HG03521 (cell line): ENCODE data around the gene PPP4R4.

Experiments used
- ATAC-seq: cut with Tn5 transposase; IDR thresholded peaks from one replicate; pipeline ENCODE4 v1.9.1; 2021; ENCODE audit warnings: mild to moderate bottlenecking, moderate library complexity; ENCODE audit not compliant: unreplicated experiment

The PPP4R4 gene

GRCh38 chr14:94173885-94174603 is at the start of gene PPP4R4:
Gene PPP4R4 (plus strand): TSS chr14:94174322. CDS start chr14:94174466, 144 bp downstream.
- ATAC-seq: peak; percentile 66

DNA sequence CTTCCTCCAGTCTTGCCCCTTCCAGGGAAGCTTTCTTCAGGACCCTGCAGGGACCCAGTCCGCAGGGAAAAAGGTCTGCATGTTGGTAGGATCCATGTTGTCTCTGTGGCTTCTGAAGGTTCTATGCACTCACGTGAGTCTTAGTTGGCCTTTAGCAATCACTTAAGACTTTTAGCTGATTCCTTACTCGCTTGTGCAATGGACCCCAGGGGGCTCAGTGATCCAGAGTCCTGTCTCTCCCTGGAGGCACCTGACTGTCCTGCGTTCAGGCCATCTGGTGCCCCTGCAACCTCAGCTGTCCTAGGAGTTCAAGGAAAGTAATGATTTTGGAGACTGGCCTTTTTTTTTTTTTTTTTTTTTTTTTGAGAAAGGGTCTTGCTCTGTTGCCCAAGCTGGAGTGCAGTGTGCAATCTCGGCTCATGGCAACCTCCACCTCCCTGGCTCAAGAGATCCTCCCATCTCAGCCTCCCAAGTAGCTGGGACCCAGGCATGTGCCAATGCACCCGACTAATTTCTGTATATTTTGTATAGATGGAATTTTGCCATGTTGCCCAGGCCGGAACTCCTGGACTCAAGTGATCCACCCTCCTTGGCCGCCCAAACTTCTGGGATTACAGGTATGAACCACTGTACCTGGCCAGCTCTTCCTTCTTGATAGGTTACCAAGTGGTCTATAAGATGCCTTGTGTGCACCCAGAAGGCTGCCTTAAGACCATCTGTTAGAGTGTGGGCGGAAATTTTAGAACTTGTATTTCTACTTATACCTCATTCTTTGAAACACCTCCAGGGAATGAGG is 49.3 kb upstream of the PPP4R4 start:
- no peak for ATAC-seq

DNA sequence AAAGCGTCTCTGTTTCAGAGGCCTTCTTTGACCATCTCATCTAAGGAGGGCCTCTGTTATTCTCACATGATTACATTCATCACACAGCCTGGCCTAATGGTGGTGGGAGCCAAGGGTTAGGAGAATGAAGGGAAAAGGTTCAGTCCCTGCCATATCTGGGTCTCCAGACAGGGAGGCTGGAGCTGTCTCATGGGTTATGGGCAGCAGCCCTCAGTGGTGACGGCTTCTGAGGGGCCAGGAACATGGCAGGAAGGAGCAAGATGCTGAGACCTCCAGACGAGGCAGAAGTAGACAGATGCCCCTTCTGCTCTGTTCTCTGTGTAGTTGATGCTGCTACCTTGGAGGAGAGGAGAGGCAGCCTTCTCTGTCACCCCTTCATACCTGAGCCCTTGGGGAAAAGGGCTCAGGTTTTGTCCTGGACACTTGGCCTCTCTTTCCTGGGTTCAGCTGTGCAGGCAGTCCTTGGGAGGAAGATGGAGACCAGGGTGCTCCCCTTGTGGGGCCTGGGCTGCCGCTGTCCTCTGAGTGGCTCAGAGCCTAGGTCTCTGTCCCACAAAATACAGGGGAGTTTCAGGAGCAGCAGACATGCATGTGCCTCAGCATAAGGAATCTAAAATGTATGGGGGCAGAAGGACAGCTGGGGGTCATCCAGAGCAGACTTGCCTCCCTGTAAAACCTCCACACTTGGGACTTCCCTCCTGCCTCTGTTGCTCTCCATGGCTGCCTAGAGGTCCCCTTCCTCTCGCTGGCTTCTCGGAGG is 48.3 kb upstream of the PPP4R4 start:
- no peak for ATAC-seq

- no peak for ATAC-seq
Observed at GRCh38 chr14:94126419-94126677, 47.8 kb upstream of the PPP4R4 start.

GRCh38 chr14:94126800-94127199 is 47.3 kb upstream of the PPP4R4 start:
- ATAC-seq: no peak

GRCh38 chr14:94127330-94127729 is 46.8 kb upstream of the PPP4R4 start:
- no peak for ATAC-seq

DNA sequence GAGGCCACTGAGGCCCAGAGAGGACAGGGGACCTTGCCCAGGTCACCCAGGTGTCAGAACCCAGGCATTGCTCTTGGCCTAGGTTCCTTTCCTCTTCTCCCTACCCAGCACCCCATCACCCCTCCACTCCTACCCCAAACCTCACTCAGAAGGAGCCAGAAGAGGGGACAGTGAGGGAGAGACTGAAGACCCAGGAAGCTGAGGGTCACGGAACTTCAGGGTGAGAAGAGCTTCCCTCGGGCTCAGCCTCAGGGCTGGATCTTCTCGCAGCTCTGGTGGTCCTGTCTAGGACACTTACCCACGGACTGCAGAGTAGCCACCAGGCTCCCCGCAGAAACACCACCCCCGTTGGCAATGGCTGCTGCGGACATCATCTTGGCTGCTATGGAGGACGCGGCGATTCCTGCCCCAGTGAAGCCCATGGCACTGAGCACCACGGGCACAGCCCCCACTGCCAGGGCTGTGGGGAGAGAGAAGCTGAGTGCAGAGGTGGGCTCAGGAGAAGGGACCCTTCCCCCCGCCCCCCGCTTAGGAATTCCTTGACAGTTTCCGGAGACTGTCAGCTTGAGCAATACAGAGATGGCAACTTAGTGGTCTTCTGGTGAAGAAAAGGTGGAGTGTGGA is 45.8 kb upstream of the PPP4R4 start:
- no peak for ATAC-seq

GRCh38 chr14:94129111-94129757 is 44.9 kb upstream of the PPP4R4 start, which contains the start of gene IFI27L2:
Gene IFI27L2 (minus strand): TSS chr14:94129604. CDS start chr14:94129564, 40 bp downstream.
- ATAC-seq: peak; percentile 95

DNA sequence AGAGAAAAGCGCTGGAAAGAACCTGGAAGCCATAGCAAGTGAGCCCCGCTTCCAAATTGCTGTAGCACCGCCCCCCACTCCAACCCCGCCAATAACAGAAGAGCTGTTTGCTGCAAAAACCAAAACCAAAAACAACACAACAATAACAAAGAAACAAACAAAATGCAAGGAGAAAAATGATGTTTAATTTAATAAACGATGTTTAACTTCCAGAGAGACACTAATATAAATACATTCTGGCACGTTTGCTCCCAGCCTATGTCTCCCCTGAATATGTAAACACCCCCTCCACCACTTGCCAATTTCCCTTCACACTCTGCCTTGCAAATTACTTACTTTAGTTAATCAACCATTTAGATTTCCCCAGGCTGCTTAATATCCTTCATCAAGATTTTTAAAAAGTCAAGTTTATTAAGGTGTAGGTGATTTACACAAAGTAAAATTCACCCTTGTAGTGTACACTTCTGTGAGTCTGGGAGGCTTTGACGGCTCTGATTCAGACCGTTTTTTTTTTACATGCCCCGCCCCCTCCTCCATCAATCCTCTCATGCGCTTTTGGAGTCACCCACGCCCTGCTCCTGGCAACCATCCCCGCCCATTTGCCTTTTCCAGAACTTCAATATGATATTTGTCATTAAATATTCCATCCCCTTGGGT is 44.2 kb upstream of the PPP4R4 start:
- ATAC-seq: no peak

DNA sequence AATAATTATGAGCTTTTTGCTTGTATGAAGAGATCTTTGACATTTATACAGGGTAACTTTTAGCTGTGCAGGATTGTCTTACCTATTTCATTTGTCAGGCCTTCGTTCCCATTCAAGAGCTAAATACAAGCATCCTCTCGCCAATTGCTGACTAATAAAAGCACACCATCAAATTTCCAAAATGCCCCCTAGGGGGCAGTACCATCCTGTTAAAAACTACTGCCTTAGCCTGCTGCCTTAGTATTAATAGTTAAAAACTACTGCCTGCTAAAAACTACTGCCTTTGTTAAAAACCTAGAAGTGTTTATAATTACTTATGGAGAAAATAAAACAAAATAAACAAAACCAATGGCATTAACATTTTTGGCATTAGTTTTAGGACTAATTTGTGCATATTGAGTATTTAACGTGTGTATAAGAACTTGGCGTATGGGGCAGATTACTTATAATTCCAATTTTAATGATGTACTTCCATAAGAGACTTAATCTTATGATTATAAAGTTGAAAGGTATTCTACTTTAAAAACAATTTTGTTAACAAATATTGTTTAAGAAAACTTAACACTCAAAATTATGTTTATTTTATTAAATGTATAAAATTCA is 41.7 kb upstream of the PPP4R4 start:
- ATAC-seq: no peak

DNA sequence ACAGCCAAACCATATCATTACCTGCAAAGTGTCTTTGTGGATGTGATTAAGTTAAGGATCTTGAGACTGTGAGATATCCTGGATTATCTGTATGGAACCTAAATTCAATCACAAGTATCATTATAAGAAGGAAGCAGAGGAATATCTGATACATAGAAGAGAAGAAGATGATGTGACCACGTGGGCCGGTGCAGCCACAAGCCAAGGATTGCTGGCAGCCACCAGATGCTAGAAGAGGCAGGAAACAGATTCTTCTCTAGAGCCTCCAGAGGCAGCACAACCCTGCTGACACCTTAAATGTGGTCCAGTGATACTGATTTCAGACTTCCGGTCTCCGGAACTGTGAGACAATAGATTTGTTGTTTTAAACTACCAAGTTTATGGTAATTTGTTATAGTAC is 38.6 kb upstream of the PPP4R4 start:
- no peak for ATAC-seq

DNA sequence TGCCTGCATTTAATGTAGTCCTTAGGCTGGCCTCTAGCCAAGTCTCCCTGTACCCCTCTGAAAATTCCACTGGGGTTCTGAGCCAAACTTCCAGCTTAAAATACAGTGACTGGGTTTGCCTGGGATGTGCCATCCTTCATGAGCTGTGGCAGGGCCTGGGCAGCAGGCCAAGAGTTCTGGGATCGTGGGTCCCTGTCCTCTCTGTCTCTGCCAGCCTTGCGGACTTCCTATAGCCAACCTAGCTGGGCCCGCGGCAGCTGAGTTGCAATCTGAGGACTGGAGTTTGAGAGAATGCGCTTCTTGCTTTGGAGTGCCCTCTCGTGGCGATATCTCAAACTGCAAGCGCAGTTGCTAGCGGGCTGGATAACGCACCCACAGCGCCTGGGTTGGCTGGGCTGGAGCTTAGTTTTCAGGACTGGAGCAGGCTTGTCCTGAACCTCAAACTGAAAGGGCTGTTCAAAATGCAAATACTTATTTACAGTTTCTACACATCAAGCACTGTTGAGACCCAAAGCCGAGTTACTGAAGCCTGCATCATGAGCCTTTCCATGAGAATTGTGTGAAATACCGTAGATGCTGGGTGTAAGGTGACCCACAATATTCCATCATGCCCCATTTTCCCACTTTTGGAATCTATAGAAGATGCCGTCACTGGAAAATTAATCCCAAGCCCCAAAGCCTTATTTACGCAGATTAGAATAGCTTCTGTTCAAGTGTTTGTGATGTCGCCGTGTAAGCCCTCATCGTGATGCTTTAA is 37.4 kb upstream of the PPP4R4 start:
- peak; percentile 75 for ATAC-seq

DNA sequence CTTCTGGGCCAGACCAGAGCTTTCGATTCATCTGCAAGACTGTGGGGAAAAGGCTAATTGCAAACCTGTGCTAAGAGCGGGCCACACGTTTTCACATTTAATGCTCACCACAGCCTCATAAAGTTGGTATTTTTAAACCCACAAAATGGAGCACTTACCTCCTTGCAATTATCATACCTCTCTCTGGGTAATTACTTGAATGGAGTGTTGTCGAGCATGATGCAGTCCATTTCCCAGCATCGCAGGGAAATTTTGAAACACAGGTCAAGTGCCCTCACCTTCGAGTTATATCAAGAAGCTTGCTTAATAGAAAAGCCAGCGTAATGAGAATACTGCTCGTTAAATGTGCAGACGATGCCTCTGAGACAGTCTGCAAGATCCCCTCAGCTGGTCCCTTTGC is 35.9 kb upstream of the PPP4R4 start:
- no peak for ATAC-seq

GRCh38 chr14:94139006-94139405 is 35.1 kb upstream of the PPP4R4 start:
- no peak for ATAC-seq

DNA sequence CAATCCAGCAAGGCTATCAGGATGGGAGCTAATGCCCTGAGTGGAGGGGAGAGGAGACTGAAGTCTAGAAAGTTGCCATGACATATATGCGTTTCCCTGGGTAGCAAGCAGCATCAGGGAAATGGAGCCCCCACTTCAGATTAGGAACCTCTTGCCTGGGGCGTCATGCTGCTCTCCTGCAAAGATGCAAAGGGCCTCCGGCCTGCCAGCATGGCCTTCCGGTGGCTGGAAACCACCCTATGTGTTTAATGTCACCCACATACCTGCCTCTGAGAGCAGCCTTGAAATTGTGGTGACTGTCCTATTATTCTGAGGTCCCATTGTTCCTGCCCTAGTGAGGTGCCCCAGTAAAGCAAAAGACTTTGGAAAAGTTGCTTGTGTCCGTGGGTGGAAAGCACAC is 34.7 kb upstream of the PPP4R4 start:
- no peak for ATAC-seq

DNA sequence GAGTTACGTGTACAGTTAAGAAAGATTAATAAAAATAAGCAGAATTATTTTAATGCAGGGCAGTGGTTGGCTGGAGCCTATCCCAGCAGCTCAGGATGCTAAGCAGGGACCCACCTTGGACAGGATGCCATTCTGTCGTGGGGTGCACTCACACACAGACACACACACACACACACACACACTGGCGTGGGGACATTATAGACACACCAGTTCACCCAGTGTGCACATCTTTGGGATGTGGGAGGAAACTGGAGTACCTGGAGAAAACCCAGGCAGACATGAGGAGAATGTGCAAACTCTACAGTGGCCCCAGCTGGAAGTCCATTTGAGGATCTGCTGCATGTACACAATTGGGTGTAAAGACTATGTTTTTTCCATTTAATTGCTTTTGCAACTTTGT is 31.9 kb upstream of the PPP4R4 start:
- ATAC-seq: no peak

DNA sequence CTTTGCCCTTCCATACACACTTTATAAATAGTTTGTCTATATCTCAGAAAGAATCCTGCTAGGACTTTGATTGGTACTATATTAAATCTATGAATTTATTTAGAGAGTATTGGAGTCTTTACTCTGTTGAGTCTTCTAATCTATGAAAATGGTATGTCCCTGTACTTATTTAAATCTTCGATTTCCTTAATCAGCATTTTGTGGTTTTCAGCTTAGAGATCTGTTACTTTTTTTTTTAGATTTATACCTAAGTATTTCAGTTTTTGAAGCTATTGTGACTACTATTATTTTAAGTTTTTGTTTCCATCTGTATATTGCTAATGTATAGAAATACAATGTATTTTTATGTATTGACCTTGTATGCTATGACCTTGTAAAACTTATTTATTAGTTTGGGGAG is 31.3 kb upstream of the PPP4R4 start:
- no peak for ATAC-seq

- ATAC-seq: no peak
Observed at GRCh38 chr14:94143239-94143638, 30.9 kb upstream of the PPP4R4 start.

DNA sequence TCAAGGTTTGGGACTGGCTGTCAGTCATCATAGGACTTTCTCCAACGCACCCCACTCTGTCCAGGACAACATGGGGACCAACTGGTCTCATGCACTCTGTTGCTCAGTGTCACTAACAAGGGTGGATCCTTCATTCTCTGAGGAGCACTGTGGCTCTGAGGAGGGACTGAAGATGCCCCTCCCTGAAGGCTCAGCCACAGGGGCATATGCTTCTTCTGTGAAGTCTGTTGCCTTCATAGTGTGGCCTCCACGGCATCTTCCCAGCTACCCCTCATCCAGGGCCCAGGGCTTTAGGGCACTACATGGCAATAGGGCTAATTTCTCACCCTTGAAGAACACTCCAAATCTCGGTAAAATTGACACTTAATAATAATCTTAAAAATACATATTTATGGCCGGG is 30.4 kb upstream of the PPP4R4 start:
- ATAC-seq: no peak
